ENCODE measurements around the gene OXNAD1. TPM values are rescaled to one million over a fixed set of nuclear protein-coding genes. Genes with fewer than 3 reads are reported as not detected.

OXNAD1 gene
- total RNA-seq, 2 donors from 2014 or later = 13.5 to 18.8 TPM

GRCh38 chr3:16300881-16301359, 35.9 kb downstream of the OXNAD1 start:
- H3K4me1 ChIP-seq = no peaks in the 10 kb centered on the region

GRCh38 chr3:16301507-16301906, 36.5 kb downstream of the OXNAD1 start:
- no peak for TF ChIP-seq POLR2A (IDR thresholded peaks at IDR 0.05)
- no peak for TF ChIP-seq CTCF (IDR thresholded peaks at IDR 0.05)
- Histone ChIP-seq H3K4me1 (no peaks in the 10 kb centered on the region), H3K36me3 (replicated peaks in 1 of 2; ENCODE audit: insufficient read depth in 1 of 2, low read depth in 2 of 2) (peaks cover 0 to 2% of the 10 kb centered on the region in 2 donors), H3K4me3 (no peak overlapping the region), H3K9me3 (no peaks in the 10 kb centered on the region), H3K27me3 (no peaks in the 10 kb centered on the region), H3K27ac (no peak overlapping the region)
- 61 to 68% methylated on average over 6 of the region's 6 CpGs for WGBS, 2 donors
- ATAC-seq (no peak), DNase-seq (no peak)
- intact Hi-C loops (cut with DNase I) = no loop called here

More at GRCh38 chr3:16300881-16301359, 35.9 kb downstream of the OXNAD1 start:
- WGBS, 2 donors = 95 to 96% methylated on average over 2 of the region's 2 CpGs
- Histone ChIP-seq H3K4me3 (no peak overlapping the region), H3K27me3 (no peaks in the 10 kb centered on the region), H3K36me3 (replicated peaks in 1 of 2; ENCODE audit: insufficient read depth in 1 of 2, low read depth in 2 of 2) (peaks cover 0 to 2% of the 10 kb centered on the region in 2 donors), H3K9me3 (no peaks in the 10 kb centered on the region), H3K27ac (no peak overlapping the region)
- TF ChIP-seq POLR2A (IDR thresholded peaks at IDR 0.05) (no peak), CTCF (IDR thresholded peaks at IDR 0.05) (no peak)
- intact Hi-C loops (cut with DNase I) = no loop called here
- DNase-seq (no peak), ATAC-seq (no peak)

- no peak for ATAC-seq
Measured at GRCh38 chr3:16302082-16302631, 37.1 kb downstream of the OXNAD1 start.

GRCh38 chr3:16303037-16303575, 38.1 kb downstream of the OXNAD1 start:
- WGBS, 2 donors = 58 to 75% methylated on average over 2 of the region's 2 CpGs
- ATAC-seq = no peak

More at GRCh38 chr3:16302082-16302631, 37.1 kb downstream of the OXNAD1 start:
- Histone ChIP-seq H3K9me3 (no peaks in the 10 kb centered on the region), H3K27ac (no peak overlapping the region), H3K27me3 (no peaks in the 10 kb centered on the region), H3K4me3 (no peak overlapping the region), H3K36me3 (replicated peaks in 1 of 2; ENCODE audit: insufficient read depth in 1 of 2, low read depth in 2 of 2) (peaks cover 0 to 2% of the 10 kb centered on the region in 2 donors), H3K4me1 (no peaks in the 10 kb centered on the region)
- intact Hi-C loops (cut with DNase I) = no loop called here
- TF ChIP-seq POLR2A (IDR thresholded peaks at IDR 0.05) (no peak), CTCF (IDR thresholded peaks at IDR 0.05) (no peak)
- DNase-seq = no peak
- whole genome bisulfite sequencing, 2 donors = 80 to 85% methylated on average over 6 of the region's 6 CpGs

More at GRCh38 chr3:16303037-16303575, 38.1 kb downstream of the OXNAD1 start:
- no peaks in the 10 kb centered on the region for H3K4me1 ChIP-seq
- no peak for DNase-seq
- H3K4me3 ChIP-seq = no peak overlapping the region
- peaks cover 0 to 2% of the 10 kb centered on the region in 2 donors for H3K36me3 ChIP-seq (replicated peaks in 1 of 2; ENCODE audit: insufficient read depth in 1 of 2, low read depth in 2 of 2)
- TF ChIP-seq CTCF (IDR thresholded peaks at IDR 0.05) (no peak), POLR2A (IDR thresholded peaks at IDR 0.05) (no peak)
- intact Hi-C loops (cut with DNase I) = no loop called here
- no peak overlapping the region for H3K27ac ChIP-seq
- H3K9me3 ChIP-seq = no peaks in the 10 kb centered on the region
- H3K27me3 ChIP-seq = no peaks in the 10 kb centered on the region

All from body of pancreas (tissue), 4 donors.